Stimulated activated CD4-positive, alpha-beta T cell treated with anti-CD3 and anti-CD28 coated beads, Interleukin-15, amount 100 ng/mL, for 48 hours (primary cell): ENCODE data around the gene KRTAP3-2.

Experiments used
- DNase-seq, 2 donors: peaks; one replicate each; pipeline ENCODE4 v3.0.0-alpha.2; 2020; ENCODE audit warnings: low read depth in 2 of 2

The KRTAP3-2 gene

GRCh38 chr17:41010441-41010840 lies 10.7 kb upstream of the KRTAP3-2 start:
- DNase-seq, result no peak

- DNase-seq, result no peak
Measured at GRCh38 chr17:41009936-41010335, 10.2 kb upstream of the KRTAP3-2 start.

DNA sequence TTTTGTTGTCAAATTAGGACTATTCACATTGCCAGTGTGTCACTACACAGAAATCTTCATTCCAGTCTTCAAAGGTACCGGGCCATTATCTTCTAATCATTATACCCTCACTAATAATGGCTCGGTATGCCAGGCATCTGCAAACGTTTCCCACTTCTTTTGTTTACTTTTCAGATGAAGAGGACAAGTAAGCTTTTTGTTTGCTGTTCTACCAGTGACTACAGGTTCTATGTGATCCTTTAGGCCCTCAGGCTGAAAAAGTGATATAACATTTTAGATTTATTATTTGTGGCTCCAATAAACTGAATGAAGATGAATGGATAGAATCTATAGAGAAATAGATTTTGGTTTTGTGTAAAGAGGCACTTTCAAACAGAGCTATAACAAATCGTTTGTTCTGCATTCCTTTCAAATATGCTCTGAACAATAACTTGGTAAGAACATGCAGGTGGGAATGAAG lies 9.6 kb upstream of the KRTAP3-2 start:
- no peak for DNase-seq

GRCh38 chr17:41008811-41009210 lies 9.1 kb upstream of the KRTAP3-2 start, which contains the start of gene KRTAP3-1:
Gene KRTAP3-1, minus strand, starts transcription at chr17:41009128. Its CDS starts 54 bp downstream, at chr17:41009074.
- DNase-seq, result no peak

GRCh38 chr17:41004397-41004796 lies 4.7 kb upstream of the KRTAP3-2 start:
- no peak for DNase-seq

GRCh38 chr17:41003926-41004325 lies 4.2 kb upstream of the KRTAP3-2 start:
- DNase-seq, result no peak

GRCh38 chr17:41002814-41003213 lies 3.1 kb upstream of the KRTAP3-2 start:
- DNase-seq, result no peak

GRCh38 chr17:41001795-41002194 lies 2.1 kb upstream of the KRTAP3-2 start:
- no peak for DNase-seq

GRCh38 chr17:40997361-40997760 lies 2.3 kb downstream of the KRTAP3-2 start:
- no peak for DNase-seq

- DNase-seq, result no peak
Measured at GRCh38 chr17:40996829-40997228, 2.9 kb downstream of the KRTAP3-2 start.

- no peak for DNase-seq
Measured at GRCh38 chr17:40995116-40995515, 4.6 kb downstream of the KRTAP3-2 start.

DNA sequence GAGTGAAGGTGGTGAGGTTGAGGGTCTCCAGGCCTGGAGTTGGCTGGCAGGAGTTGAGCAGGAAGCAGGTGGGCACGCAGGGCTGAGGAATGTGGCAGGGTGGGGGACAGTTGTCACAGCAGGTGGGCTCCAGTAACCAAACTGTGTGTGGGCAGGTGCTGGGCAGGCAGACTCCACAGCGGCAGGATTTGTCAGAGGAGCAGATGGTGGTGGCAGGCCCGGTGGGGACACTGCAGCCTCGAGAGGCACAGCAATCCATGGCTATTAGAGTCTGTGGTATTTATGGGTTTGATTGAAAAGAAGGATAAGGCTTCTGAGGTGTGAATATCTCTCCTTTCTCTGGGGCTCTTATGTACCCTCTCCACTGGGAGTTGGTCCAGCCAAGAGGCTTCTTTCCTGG lies 5.9 kb downstream of the KRTAP3-2 start, which contains the start of gene KRTAP3-3:
KRTAP3-3 (minus strand) TSS at position 326 of the 400 bp plus-strand sequence; CDS start at position 259, 67 bp downstream.
- no peak for DNase-seq

GRCh38 chr17:40993084-40993483 lies 6.6 kb downstream of the KRTAP3-2 start:
- DNase-seq, result no peak

GRCh38 chr17:40992666-40993065 lies 7.0 kb downstream of the KRTAP3-2 start:
- DNase-seq, result no peak

DNA sequence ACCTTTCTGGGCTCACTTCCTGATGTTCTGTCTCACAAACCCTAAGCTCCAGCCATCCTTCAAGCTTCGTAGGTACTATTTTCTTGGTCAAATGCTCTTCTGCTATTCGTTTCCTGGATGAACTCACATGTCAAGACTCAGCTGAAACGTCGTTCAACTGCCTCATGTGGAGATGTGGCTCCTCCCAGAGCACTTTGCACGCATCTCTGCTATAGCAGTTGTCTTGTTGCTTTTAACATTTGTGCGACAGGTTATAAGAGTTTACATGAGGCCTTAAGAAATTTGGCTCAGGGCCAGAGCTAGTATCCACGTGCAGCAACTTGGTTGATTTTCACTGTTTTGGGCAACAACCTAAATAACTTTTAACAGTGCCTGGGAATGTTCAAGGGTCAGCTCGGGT lies 12.8 kb downstream of the KRTAP3-2 start:
- DNase-seq, result no peak

GRCh38 chr17:40984226-40984625 lies 15.5 kb downstream of the KRTAP3-2 start, which contains the start of gene KRT40:
Gene KRT40, minus strand, starts transcription at chr17:40984326. Its CDS starts 53 bp downstream, at chr17:40984273.
- no peak for DNase-seq

DNA sequence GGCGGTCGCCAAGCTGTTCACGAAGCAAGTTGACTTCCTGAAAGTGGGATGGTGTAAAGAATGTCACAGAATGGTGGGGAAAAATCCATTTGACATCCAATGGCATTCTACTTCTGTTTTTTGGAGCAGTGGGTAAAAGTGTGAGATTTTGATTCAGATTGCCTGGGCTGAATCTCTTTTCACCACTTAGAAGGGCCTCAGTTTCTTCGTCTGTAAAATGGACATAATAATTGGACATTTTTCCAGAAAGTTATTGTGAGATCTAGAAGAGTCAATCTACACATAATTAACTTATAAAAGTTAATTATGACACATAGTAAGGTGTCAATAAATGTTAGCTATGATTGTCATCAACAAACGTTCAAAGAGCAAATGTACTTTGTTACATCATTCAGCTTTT lies 18.6 kb downstream of the KRTAP3-2 start:
- no peak for DNase-seq

GRCh38 chr17:40980596-40980995 lies 19.1 kb downstream of the KRTAP3-2 start:
- DNase-seq, result no peak

GRCh38 chr17:40980117-40980516 lies 19.6 kb downstream of the KRTAP3-2 start:
- no peak for DNase-seq

DNA sequence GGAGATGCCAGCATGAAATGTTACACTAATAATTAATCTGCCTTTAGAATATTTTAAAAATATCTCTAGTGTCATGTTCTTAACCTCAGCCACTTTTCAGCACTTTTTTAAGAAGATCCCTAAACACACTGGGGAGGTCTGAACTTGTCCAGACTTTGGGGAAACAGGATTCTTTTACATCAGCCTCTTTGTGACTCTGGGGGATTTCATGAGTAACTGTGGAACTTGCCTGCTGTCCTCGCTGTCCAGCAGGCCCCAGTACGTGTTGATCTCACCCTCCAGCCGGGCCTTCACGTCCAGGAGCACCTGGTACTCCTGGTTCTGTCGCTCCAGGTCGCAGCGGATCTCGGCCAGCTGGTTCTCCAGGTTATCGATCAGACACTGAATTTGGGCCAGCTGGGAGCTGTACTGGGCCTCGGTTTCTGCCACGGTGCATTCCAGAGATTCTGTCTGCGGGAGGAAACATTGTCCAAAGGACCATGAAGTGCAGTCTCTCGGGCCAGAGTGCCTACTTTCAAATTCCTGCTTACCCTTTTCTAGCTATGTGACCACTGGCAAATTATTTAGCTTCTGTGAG lies 21.0 kb downstream of the KRTAP3-2 start:
- DNase-seq, result no peak

GRCh38 chr17:40975516-40975915 lies 24.2 kb downstream of the KRTAP3-2 start:
- no peak for DNase-seq

DNA sequence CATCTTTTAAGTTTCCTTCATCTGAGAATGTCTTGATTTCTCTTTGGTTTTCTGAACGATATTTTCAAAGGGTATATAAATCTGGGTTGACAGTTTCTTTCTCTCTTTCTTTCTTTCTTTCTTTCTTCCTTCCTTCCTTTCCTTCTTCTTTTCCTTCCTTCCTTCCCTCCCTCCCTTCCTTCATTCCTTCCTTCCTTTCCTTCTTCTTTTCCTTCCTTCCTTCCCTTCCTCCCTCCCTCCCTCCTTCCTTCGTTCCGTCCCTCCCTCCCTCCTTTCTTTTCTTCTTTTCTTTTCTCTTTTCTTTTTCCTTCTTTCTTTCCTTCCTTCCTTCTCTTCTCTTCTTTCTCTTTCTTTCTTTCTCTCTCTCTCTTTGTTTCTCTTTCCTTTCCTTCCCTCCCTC lies 25.3 kb downstream of the KRTAP3-2 start:
- no peak for DNase-seq

DNA sequence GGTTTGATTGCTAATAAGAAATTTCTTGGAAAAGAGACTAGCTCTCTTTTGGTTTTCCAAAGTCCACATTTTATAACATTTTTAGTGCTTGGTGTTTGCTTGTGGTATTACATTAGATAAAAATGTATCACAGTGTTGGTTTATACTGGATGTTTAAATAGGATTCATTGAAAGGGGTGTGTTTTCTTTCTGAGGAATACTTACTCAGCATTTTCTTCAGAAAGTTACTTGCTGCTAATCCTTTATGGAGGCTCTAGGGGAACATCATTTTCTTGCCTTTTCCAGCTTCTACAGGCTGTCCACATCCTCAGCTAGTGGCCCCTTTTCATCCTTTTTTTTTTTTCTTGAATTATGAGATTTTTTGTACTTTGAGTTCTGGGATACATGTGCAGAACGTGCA lies 32.1 kb downstream of the KRTAP3-2 start:
- no peak for DNase-seq

DNA sequence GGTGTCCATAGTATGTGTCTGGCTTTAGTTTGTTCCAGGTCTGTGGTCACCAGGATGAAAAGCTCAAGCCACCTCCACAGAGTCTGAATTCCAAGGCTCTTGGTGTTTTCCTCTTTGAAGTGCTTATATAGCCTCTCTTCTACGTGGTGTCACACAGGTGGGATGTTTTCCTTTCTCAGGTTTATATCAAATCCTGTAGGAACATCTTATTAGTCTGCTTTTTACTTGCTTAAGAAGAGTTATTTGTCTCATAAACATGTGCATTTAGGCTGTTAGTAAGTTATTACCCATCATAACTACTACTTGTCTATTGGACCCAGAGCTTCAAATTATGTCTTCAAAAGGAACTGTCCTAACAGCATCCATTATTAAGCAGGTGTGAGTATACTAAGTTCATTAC lies 32.9 kb downstream of the KRTAP3-2 start, which contains the start of gene KRT39:
KRT39 (minus strand) TSS at position 101 of the 400 bp plus-strand sequence; CDS start at position 9, 92 bp downstream.
- DNase-seq, result no peak
